Panc1 (cell line): ENCODE results near the gene GCN1.

Source experiments
- POLR2AphosphoS5 ChIP-seq: IDR thresholded peaks from 2 replicates; pipeline ENCODE4 v1.6.1; 2012; ENCODE audit warnings: mild to moderate bottlenecking, low read depth, low read length, moderate library complexity
- REST ChIP-seq, 2 experiments: IDR thresholded peaks; 2 replicates each; pipeline ENCODE4 v1.6.1; 2011 to 2012; ENCODE audit warnings: low read depth in 2 of 2, control low read depth in 1 of 2, low read length in 1 of 2, mild to moderate bottlenecking in 1 of 2, moderate library complexity in 1 of 2; ENCODE audit not compliant: insufficient read depth in 1 of 2
- SIN3A ChIP-seq: IDR thresholded peaks from 2 replicates; pipeline ENCODE4 v1.6.1; 2012; ENCODE audit warnings: low read depth, mild to moderate bottlenecking, low read length, moderate library complexity, borderline replicate concordance; ENCODE audit not compliant: insufficient read depth
- TF ChIP-seq, protein P1 (sequence below): fragments of 450-650 bp; IDR thresholded peaks from 2 replicates; pipeline ENCODE4 v1.5.1; 2017; ENCODE audit warnings: mild to moderate bottlenecking

GRCh38 chr12:120132054-120132836, 62.3 kb downstream of the GCN1 start:
- TF ChIP-seq POLR2AphosphoS5 (no peak), REST (IDR thresholded peaks at IDR 0.05; ENCODE audit: insufficient read depth in 1 of 2, low read depth in 2 of 2, low read length in 1 of 2) (no peak), SIN3A (no peak)
- TF ChIP-seq, protein P1, sequence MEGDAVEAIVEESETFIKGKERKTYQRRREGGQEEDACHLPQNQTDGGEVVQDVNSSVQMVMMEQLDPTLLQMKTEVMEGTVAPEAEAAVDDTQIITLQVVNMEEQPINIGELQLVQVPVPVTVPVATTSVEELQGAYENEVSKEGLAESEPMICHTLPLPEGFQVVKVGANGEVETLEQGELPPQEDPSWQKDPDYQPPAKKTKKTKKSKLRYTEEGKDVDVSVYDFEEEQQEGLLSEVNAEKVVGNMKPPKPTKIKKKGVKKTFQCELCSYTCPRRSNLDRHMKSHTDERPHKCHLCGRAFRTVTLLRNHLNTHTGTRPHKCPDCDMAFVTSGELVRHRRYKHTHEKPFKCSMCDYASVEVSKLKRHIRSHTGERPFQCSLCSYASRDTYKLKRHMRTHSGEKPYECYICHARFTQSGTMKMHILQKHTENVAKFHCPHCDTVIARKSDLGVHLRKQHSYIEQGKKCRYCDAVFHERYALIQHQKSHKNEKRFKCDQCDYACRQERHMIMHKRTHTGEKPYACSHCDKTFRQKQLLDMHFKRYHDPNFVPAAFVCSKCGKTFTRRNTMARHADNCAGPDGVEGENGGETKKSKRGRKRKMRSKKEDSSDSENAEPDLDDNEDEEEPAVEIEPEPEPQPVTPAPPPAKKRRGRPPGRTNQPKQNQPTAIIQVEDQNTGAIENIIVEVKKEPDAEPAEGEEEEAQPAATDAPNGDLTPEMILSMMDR: no peak
